GM12878 (cell line): ENCODE results near the gene ZNF668. TPM values are rescaled to one million over a fixed set of nuclear protein-coding genes. Genes with fewer than 3 reads are reported as not detected.

ENCODE experiments used
- ATAC-seq: fragments of 200-7000 bp; cut with Tn5 transposase; 3 replicates; pipeline ENCODE4 v1.9.1; 2020; ENCODE audit warnings: mild to moderate bottlenecking, moderate library complexity
- BruUV-seq: library from RNA; stranded (reverse); fragments of 400-500 nt; replicated peaks from 2 replicates; lab custom pipeline; 2021; lab: Mats Ljungman, UMichigan
- CTCF ChIA-PET: fragments of 300-600 bp; sonication (Branson Sonifier 250); formaldehyde crosslinking; extraction: SDS; loops from one replicate; lab custom pipeline; 2021; ENCODE audit warnings: inconsistent platforms; lab: Yijun Ruan, JAX
- POLR2A ChIA-PET: fragments of 350-600 bp; formaldehyde crosslinking; extraction: SDS; loops from one replicate; lab custom pipeline; 2021; ENCODE audit warnings: inconsistent platforms; lab: Charles Lee
- RAD21 ChIA-PET: fragments of 300-600 bp; sonication (Branson Sonifier 250); formaldehyde crosslinking; loops from one replicate; lab custom pipeline; 2023; ENCODE audit warnings: antibody characterized with exemption; ENCODE audit not compliant: unreplicated experiment; lab: Charles Lee
- SMC1A ChIA-PET: fragments of 300-600 bp; sonication (Branson Sonifier 250); formaldehyde crosslinking; loops from one replicate; lab custom pipeline; 2023; ENCODE audit not compliant: unreplicated experiment, uncharacterized antibody; lab: Charles Lee
- DNase-seq: peaks from one replicate; pipeline ENCODE4 v3.0.0-alpha.2; 2011; ENCODE audit warnings: low read depth, low spot score
- FAIRE-seq: peaks from 3 replicates; lab custom pipeline; 2011; peaks lifted over from hg19 to GRCh38; lab: Jason Lieb, UNC
- H2AFZ ChIP-seq: 2 replicates; pipeline ENCODE4 v1.6.0; 2011; ENCODE audit warnings: low read depth, low read length, control low read depth; ENCODE audit not compliant: control insufficient read depth
- H3K27ac ChIP-seq: 2 replicates; pipeline ENCODE4 v1.5.1; 2011; ENCODE audit warnings: control low read depth; ENCODE audit not compliant: control insufficient read depth, insufficient read depth
- H3K27me3 ChIP-seq, 2 experiments: replicated peaks in 1 of 2; 2 replicates each; pipeline versions ENCODE4 v1.6.0 to v1.6.1; 2011; ENCODE audit warnings: low read length in 1 of 2; ENCODE audit not compliant: control insufficient read depth in 2 of 2, insufficient read depth in 2 of 2
- H3K36me3 ChIP-seq, 2 experiments: 2 replicates each; pipeline ENCODE4 v1.5.1; 2011; ENCODE audit warnings: low read length in 1 of 2; ENCODE audit not compliant: control insufficient read depth in 2 of 2, insufficient read depth in 2 of 2
- H3K4me1 ChIP-seq: 2 replicates; pipeline ENCODE4 v1.6.1; 2011; ENCODE audit warnings: mild to moderate bottlenecking, low read length, moderate library complexity, mixed read lengths; ENCODE audit not compliant: control insufficient read depth, insufficient read depth
- H3K4me2 ChIP-seq: 2 replicates; pipeline ENCODE4 v1.6.0; 2011; ENCODE audit warnings: control low read depth; ENCODE audit not compliant: control insufficient read depth, insufficient read depth
- H3K4me3 ChIP-seq: fragments of 200-600 bp; sonication (generic); 2 replicates; pipeline ENCODE4 v1.5.1; 2016
- H3K79me2 ChIP-seq: 2 replicates; pipeline ENCODE4 v1.6.0; 2011; ENCODE audit warnings: low read length; ENCODE audit not compliant: control insufficient read depth, insufficient read depth
- H3K9ac ChIP-seq: 2 replicates; pipeline ENCODE4 v1.8.0; 2011; ENCODE audit warnings: low read length, control low read depth, mixed read lengths; ENCODE audit not compliant: control insufficient read depth, insufficient read depth
- H3K9me3 ChIP-seq: replicated peaks from 3 replicates; pipeline ENCODE4 v1.5.1; 2011; ENCODE audit warnings: mild to moderate bottlenecking, low read length; ENCODE audit not compliant: control insufficient read depth, insufficient read depth
- H4K20me1 ChIP-seq: 2 replicates; pipeline ENCODE4 v1.6.0; 2011; ENCODE audit not compliant: control insufficient read depth, insufficient read depth
- BRCA1 ChIP-seq: IDR thresholded peaks from 2 replicates; pipeline ENCODE4 v1.6.1; 2011; ENCODE audit warnings: low read depth, low read length, improper control_type of control experiment
- CBX5 ChIP-seq: sonication (generic); IDR thresholded peaks from 2 replicates; pipeline ENCODE4 v1.6.1; 2016; ENCODE audit warnings: low read depth, moderate library complexity, mild to moderate bottlenecking, inconsistent platforms
- CHD1 ChIP-seq: IDR thresholded peaks from 2 replicates; pipeline ENCODE4 v1.6.1; 2012; ENCODE audit warnings: low read depth, low read length, improper control_type of control experiment
- TARDBP ChIP-seq: IDR thresholded peaks from 2 replicates; pipeline ENCODE4 v1.6.1; 2016; ENCODE audit warnings: borderline replicate concordance
- WRNIP1 ChIP-seq: IDR thresholded peaks from 2 replicates; pipeline ENCODE4 v1.6.1; 2011; ENCODE audit warnings: low read depth, low read length, improper control_type of control experiment, borderline replicate concordance
- ZBTB11 ChIP-seq: fragments of 450-650 bp; formaldehyde crosslinking; IDR thresholded peaks from 2 replicates; pipeline ENCODE4 v1.5.0; 2022; ENCODE audit warnings: mild to moderate bottlenecking, missing genetic modification characterization
- ZSCAN29 ChIP-seq: fragments of 450-650 bp; IDR thresholded peaks from 2 replicates; pipeline ENCODE4 v1.6.1; 2017; ENCODE audit warnings: mild to moderate bottlenecking, moderate library complexity
- WGBS: methylation state at CpG from one replicate; pipeline ENCODE4 v1.1.6; 2016; ENCODE audit warnings: low lambda C conversion rate; ENCODE audit not compliant: insufficient replicate concordance, insufficient coverage; ENCODE audit errors: missing lambda C conversion rate; 5-methylcytosine and 5-hydroxymethylcytosine counted together
- in situ Hi-C: fragments of 300-500 bp; cut with MboI; formaldehyde crosslinking; loops from 9 replicates; pipeline ENCODE4 v1.14.3; 2018; ENCODE audit warnings: mixed read lengths
- intact Hi-C: fragments of 100-400 bp; cut with micrococcal nuclease; formaldehyde crosslinking; loops from one replicate; pipeline ENCODE4 v1.14.2; 2022; ENCODE audit not compliant: unreplicated experiment
- polyA plus RNA-seq, 11 experiments: library from polyadenylated mRNA; depleted of rRNA in 4 of 11; unstranded in 6 of 11; stranded (reverse) in 5 of 11; fragments of >200 nt; fragmentation: Nextera tagmentation in 4 of 11; fragmentation: Illumina TruSeq in 1 of 11; extraction: Ambion mirVana in 4 of 11; extraction: Trizol in 1 of 11; gene quantifications; 1 replicate in 1 of 11; 2 replicates in 10 of 11; pipeline versions ENCODE4 v1.2.1 to v1.2.3, GENCODE V29; 2011 to 2016; ENCODE audit warnings: inconsistent platforms in 2 of 11, missing spikeins in 2 of 11, low read depth in 1 of 11
- total RNA-seq, 4 experiments: library from RNA; depleted of rRNA in 3 of 4; stranded (reverse); fragments of >200 nt in 3 of 4; fragmentation: Illumina TruSeq in 1 of 4; extraction: Trizol in 1 of 4; gene quantifications; 2 replicates each; pipeline versions ENCODE4 v1.2.1 to v1.2.3, GENCODE V29; 2013 to 2021
- TF ChIP-seq, protein P1 (sequence below): fragments of 150-350 bp; IDR thresholded peaks from 2 replicates; pipeline ENCODE4 v1.6.1; 2016; ENCODE audit warnings: low read depth, low read length
- TF ChIP-seq, protein P2 (sequence below): fragments of 450-650 bp; IDR thresholded peaks from 2 replicates; pipeline ENCODE4 v1.6.1; 2017; ENCODE audit warnings: mild to moderate bottlenecking, moderate library complexity
- TF ChIP-seq, protein P3 (sequence below): fragments of 450-650 bp; IDR thresholded peaks from 2 replicates; pipeline ENCODE4 v1.6.1; 2018; ENCODE audit warnings: mild to moderate bottlenecking, low read depth, moderate library complexity; ENCODE audit not compliant: partially characterized antibody

Gene ZNF668
- total and polyA plus RNA-seq, 10 of the 15 experiments (the other 5 are each of a cell fraction or from before 2014, with no cell fraction given), result 0.05 to 20.7 (median 10.0) TPM; not detected in 1

- Histone ChIP-seq H3K4me1 (no peaks in the 10 kb centered on the region), H4K20me1 (no peaks in the 10 kb centered on the region; the same call in 1 of the 2 replicates), H3K9me3 (no peaks in the 10 kb centered on the region), H3K36me3 (peaks cover 2% of the 10 kb centered on the region in 2 experiments; a peak in 3 of 4 replicates), H3K27ac (no peak overlapping the region), H3K27me3 (no peaks in the 10 kb centered on the region), H3K79me2 (peaks cover 2% of the 10 kb centered on the region), H3K4me3 (no peak overlapping the region), H3K4me2 (no peak overlapping the region), H2AFZ (no peak overlapping the region), H3K9ac (no peak overlapping the region)
- BruUV-seq, result no TSS peak
- in situ Hi-C loops (no loop called here), intact Hi-C loops (no loop called here)
- WGBS, result 79% methylated on average over 8 of the region's 8 CpGs
- SMC1A ChIA-PET, result no interaction called here
- RAD21 ChIA-PET, result no interaction called here
- ATAC-seq (no peak), DNase-seq (no peak), FAIRE-seq (no peak)
- CTCF ChIA-PET, result no interaction called here
- POLR2A ChIA-PET, result no interaction called here
- TF ChIP-seq ZSCAN29 (no peak), CHD1 (no peak), TARDBP (no peak), CBX5 (no peak), WRNIP1 (no peak), BRCA1 (no peak), ZBTB11 (CRISPR knock-in tag) (no peak)
- TF ChIP-seq, protein P1, sequence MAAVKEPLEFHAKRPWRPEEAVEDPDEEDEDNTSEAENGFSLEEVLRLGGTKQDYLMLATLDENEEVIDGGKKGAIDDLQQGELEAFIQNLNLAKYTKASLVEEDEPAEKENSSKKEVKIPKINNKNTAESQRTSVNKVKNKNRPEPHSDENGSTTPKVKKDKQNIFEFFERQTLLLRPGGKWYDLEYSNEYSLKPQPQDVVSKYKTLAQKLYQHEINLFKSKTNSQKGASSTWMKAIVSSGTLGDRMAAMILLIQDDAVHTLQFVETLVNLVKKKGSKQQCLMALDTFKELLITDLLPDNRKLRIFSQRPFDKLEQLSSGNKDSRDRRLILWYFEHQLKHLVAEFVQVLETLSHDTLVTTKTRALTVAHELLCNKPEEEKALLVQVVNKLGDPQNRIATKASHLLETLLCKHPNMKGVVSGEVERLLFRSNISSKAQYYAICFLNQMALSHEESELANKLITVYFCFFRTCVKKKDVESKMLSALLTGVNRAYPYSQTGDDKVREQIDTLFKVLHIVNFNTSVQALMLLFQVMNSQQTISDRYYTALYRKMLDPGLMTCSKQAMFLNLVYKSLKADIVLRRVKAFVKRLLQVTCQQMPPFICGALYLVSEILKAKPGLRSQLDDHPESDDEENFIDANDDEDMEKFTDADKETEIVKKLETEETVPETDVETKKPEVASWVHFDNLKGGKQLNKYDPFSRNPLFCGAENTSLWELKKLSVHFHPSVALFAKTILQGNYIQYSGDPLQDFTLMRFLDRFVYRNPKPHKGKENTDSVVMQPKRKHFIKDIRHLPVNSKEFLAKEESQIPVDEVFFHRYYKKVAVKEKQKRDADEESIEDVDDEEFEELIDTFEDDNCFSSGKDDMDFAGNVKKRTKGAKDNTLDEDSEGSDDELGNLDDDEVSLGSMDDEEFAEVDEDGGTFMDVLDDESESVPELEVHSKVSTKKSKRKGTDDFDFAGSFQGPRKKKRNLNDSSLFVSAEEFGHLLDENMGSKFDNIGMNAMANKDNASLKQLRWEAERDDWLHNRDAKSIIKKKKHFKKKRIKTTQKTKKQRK, result no peak
- TF ChIP-seq, protein P2, sequence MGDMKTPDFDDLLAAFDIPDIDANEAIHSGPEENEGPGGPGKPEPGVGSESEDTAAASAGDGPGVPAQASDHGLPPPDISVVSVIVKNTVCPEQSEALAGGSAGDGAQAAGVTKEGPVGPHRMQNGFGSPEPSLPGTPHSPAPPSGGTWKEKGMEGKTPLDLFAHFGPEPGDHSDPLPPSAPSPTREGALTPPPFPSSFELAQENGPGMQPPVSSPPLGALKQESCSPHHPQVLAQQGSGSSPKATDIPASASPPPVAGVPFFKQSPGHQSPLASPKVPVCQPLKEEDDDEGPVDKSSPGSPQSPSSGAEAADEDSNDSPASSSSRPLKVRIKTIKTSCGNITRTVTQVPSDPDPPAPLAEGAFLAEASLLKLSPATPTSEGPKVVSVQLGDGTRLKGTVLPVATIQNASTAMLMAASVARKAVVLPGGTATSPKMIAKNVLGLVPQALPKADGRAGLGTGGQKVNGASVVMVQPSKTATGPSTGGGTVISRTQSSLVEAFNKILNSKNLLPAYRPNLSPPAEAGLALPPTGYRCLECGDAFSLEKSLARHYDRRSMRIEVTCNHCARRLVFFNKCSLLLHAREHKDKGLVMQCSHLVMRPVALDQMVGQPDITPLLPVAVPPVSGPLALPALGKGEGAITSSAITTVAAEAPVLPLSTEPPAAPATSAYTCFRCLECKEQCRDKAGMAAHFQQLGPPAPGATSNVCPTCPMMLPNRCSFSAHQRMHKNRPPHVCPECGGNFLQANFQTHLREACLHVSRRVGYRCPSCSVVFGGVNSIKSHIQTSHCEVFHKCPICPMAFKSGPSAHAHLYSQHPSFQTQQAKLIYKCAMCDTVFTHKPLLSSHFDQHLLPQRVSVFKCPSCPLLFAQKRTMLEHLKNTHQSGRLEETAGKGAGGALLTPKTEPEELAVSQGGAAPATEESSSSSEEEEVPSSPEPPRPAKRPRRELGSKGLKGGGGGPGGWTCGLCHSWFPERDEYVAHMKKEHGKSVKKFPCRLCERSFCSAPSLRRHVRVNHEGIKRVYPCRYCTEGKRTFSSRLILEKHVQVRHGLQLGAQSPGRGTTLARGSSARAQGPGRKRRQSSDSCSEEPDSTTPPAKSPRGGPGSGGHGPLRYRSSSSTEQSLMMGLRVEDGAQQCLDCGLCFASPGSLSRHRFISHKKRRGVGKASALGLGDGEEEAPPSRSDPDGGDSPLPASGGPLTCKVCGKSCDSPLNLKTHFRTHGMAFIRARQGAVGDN, result no peak
- TF ChIP-seq, protein P3, sequence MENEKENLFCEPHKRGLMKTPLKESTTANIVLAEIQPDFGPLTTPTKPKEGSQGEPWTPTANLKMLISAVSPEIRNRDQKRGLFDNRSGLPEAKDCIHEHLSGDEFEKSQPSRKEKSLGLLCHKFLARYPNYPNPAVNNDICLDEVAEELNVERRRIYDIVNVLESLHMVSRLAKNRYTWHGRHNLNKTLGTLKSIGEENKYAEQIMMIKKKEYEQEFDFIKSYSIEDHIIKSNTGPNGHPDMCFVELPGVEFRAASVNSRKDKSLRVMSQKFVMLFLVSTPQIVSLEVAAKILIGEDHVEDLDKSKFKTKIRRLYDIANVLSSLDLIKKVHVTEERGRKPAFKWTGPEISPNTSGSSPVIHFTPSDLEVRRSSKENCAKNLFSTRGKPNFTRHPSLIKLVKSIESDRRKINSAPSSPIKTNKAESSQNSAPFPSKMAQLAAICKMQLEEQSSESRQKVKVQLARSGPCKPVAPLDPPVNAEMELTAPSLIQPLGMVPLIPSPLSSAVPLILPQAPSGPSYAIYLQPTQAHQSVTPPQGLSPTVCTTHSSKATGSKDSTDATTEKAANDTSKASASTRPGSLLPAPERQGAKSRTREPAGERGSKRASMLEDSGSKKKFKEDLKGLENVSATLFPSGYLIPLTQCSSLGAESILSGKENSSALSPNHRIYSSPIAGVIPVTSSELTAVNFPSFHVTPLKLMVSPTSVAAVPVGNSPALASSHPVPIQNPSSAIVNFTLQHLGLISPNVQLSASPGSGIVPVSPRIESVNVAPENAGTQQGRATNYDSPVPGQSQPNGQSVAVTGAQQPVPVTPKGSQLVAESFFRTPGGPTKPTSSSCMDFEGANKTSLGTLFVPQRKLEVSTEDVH, result no peak
Observed at GRCh38 chr16:31087481-31087880, 13.4 kb upstream of the ZNF668 start.
